Adipose tissue (tissue), 3 donors: ENCODE results near the gene STX2. TPM values are rescaled to one million over a fixed set of nuclear protein-coding genes. Genes with fewer than 3 reads are reported as not detected.
"Not testable (repeated sequence)": the region's sequence is repeated elsewhere in the genome, so short reads cannot be mapped to it uniquely, and the experiment has no call there.

ENCODE experiments used
- H3K27ac ChIP-seq: one replicate; pipeline ENCODE4 v1.5.1; 2013; ENCODE audit warnings: low read depth, low read length
- WGBS, 3 donors: extraction: QIAGEN DNeasy Blood & Tissue Kit; methylation state at CpG; one replicate each; pipeline ENCODE4 v1.1.7; 2013; 5-methylcytosine and 5-hydroxymethylcytosine counted together
- polyA plus RNA-seq, 3 donors: library from polyadenylated mRNA; stranded (reverse); fragments of 200-250 nt; gene quantifications; one replicate each; pipeline ENCODE4 v1.2.3, GENCODE V29; 2013
- donor health status: healthy with polysubstance abuse.
- donor health status: Bipolar disorder and iron deficiency.
- donor health status: healthy.

The STX2 gene
- polyA plus RNA-seq, 3 donors = 5.4 to 14.8 (median 10.9) TPM

DNA sequence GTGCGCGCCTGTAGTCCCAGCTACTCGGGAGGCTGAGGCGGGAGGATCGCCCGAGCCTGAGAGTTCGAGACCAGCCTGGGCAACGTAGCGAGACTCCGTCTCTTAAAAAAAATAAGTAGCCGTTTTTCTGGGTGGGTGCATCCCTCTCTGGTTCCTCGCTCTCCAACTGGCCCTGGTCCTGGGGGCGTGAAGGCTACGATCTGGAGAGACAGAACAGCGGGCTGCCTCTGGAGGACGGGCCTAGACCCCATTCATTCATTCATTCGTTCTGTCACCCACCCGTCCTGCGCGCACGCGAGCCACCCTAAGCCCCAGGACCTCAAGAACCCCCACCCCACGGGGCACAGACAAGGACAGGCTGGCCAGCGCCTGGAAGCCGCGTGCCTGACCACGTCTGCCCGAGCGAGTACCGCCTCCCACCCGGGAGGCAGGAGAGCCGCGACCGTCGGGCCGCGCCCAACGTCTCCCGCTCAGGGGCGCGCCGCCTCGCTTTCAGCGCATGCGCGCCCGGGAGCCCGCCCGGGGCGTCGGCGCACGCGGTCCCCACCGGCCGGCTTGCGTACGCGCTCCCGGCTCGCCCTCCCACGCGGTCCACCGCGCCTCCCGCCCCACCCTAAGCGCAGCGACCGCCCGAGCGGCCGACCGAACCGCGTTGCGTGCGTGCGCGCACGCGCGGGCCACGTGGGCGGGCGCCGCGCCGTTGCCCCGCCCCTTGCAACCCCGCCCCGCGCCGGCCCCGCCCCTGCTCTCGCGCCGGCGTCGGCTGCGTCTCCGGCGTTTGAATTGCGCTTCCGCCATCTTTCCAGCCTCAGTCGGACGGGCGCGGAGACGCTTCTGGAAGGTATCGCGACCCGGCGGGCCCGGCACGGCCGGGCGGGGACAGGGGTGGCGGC, 32.5 kb upstream of the STX2 start, which contains the start of gene RAN:
RAN (plus strand) TSS at position 781 of the 893 bp plus-strand sequence. CDS start 528 bp downstream, outside the sequence.
- H3K27ac ChIP-seq = peak within 1 kb of the TSS; percentile 80
- whole genome bisulfite sequencing, 3 donors = 2 to 5% (median 3%) methylated on average over 86 to 117 of the region's 118 CpGs

DNA sequence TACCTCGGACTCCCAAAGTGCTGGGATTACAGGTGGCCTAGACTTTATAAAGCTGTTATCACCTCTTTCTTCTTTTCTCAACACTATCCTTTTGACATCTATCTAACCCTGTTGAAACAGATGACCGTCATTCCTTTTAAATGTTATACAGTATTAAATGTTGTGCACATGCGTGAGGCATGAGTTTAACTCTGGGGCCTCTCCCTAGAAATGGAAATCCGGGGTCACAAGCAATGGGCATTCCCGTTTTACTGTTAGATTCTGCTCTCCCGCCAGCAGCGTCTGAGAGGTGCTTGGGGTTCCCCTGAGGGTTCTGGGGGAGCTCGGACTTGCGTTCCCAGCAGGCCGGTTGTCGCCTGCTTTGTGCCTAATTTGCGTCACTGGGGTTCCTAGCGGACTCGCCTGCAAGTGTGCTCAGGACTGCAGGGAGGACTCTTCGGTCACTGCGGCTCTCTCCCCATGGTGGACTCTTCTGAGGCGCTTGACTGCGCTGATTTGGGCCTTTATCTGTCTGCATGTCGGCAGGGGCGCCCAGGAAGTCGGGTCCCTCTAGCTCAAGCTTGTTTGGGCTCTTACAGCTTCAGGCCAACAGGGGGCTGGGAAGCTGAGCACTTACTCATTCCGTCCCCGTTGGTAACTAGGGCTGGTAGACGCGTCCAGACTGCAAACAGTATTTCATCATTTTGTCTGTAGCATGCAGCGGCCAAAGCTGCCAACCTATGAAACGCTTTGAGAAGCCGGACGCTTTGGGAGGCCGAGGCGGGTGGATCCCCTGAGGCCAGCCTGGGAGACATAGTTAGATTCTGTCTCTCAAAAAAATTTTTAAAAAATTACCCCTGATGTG, 31.6 kb upstream of the STX2 start:
- 43 to 48% (median 48%) methylated on average over 31 of the region's 31 CpGs for WGBS, 3 donors
- no peak overlapping the region for H3K27ac ChIP-seq

DNA sequence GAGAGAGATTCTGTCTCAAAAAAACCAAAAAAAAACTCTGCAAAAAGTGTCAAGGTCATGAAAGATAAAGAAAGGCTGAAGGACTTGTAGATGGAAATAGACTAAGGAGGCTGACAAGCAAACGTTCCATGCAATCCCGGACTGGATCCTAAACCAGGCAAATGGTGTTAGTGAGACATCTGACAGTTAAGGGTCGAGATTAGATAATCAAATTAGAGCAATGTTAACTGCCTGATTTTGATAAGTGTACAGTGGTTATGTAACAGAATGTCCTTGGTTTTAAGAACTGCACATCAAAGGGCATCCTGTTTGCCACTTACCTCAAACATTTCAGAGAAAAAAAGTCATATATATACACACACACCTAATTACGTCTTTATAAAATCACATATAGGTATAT, 29.4 kb upstream of the STX2 start:
- 25 to 66% (median 59%) methylated on average over 4 of the region's 4 CpGs for WGBS, 3 donors
- no peak overlapping the region for H3K27ac ChIP-seq

DNA sequence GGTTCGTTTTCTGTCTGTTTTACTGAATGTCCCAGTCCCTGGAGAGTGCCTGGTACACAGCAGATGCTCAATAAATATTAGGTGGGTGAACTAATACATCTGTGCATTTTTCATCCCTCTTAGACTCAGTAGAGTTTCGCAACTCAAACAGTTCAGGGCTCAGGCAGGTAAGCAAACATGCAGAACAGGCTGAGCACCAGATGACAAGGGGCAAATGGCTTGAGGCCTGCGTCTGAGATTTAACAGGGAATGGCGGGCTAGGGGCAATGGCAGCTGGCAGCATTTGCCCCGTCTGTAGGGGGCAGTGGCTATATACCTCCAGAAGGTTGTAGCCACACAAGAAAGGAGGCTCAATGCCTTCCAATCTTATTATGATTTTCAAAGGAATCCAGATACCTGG, 24.2 kb upstream of the STX2 start:
- 68 to 83% (median 79%) methylated on average over 5 of the region's 5 CpGs for WGBS, 3 donors
- no peak overlapping the region for H3K27ac ChIP-seq

DNA sequence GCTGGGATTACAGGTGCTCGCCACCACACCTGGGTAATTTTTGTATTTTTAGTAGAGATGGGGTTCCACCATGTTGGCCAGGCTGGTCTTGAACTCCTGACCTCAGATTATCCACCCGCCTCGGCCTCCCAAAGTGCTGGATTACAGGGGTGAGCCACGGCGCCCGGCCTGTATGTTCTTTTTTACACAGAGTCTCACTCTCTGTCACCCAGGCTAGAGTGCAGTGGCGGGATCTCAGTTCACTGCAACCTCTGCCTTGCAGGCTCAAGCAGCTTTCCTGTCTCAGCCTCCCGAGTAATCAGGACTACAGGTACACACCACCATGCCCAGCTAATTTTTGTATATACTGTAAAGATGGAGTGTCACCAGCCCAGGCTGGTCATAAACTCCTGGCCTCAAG, 23.7 kb upstream of the STX2 start:
- 95 to 99% (median 95%) methylated on average over 8 of the region's 8 CpGs for WGBS, 3 donors
- H3K27ac ChIP-seq = not testable (repeated sequence)

DNA sequence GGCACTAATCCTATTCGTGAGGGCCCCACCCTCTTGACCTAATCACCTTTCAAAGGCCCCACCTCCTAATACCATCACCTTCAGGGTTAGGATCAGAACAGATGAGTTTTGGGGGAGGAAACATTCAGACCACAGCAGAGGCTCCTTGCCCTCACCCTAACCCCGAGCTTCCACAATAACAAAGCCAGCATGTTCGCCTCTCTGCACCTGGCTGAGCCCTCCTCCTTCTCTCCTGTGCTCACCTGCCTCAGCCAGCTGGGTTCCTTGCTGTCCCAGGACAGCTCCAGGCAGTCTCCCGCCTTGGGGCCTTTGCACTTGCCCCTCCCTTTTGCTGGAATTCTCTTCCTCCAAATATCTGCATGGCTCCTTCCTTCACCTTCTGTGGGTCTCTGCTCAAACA, 23.1 kb upstream of the STX2 start:
- no peak overlapping the region for H3K27ac ChIP-seq

DNA sequence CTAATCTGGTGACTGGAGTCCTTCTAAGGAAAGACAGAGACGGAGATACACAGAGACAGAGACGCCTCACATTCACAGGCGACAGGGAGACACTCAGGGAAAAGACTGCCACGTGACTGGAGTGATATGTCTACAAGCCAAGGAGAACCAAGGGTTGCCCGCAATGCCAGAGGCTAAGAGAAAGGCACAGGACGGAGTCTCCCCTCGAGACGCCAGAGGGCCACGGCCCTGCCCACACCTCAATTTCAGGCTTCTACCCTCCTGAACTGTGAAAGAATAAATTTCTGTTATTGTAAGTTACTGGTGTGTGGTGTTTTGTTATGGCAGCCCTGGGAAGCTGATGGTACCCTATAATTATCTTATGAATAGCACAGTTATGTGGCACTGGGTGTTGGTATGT, 21.3 kb upstream of the STX2 start:
- WGBS, 3 donors = 90 to 95% (median 91%) methylated on average over 9 of the region's 9 CpGs
- no peak overlapping the region for H3K27ac ChIP-seq

More for the DNA sequence above, 23.1 kb upstream of the STX2 start:
- 84 to 95% (median 91%) methylated on average over 4 of the region's 4 CpGs for WGBS, 3 donors

DNA sequence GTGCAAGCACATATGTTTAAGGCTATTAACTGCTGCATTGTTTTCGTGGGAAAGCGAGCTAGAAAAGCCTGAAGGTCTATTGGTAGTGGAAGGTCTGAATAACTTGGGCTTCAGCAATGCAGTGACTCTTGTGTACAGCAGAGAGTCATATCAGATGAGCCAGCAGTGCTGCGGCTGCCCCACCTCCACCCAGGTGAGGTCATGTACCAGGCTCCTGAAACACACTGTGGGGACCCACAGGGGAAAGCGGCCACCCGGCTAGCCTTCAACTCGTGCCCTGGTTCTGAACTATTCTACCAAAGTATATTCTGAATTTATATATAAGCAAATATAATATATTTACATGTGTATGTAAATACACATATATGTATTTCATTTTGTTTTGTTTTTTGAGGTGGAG, 20.1 kb upstream of the STX2 start:
- H3K27ac ChIP-seq = no peak overlapping the region
- WGBS, 3 donors = 79 to 96% (median 90%) methylated on average over 6 of the region's 6 CpGs

DNA sequence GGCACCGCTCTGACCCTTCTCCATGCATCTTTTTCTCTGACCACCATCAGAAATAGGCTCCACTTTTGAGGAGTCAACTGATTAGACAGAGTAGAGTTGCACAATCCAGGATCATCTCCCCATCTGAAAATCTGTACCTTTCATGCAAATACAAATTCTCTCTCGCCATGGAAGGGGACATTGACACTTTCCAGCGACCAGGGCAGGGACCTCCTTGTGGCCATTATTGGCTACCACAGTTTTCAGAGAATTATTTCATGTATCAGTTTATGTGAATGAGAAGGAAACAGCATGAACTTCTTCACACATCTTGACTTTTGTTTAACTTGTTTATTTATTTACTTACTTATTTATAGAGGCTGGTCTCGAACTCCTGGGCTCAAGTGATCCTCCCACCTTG, 19.0 kb upstream of the STX2 start:
- 86 to 89% (median 86%) methylated on average over 4 of the region's 4 CpGs for WGBS, 3 donors
- H3K27ac ChIP-seq = no peak overlapping the region

DNA sequence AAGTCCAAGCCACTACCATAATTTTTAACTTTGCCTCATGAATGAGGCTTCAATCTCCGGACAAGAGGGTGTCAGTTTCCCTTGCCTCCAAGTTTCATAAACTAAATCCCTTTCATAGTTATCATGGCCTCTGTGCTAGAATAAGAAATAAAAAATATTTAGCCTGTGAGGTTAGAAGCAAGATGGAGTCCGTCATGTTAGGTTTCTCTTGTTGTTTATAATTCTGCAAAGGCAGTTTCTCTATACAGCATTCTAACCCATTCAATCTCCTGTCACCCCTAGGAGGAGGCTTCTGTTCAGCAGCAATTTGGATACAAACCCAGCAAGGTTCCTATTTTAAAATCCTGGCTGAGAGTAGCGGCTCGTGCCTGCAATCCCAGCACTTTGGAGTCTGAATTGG, 17.0 kb upstream of the STX2 start:
- no peak overlapping the region for H3K27ac ChIP-seq
- 77 to 83% (median 81%) methylated on average over 4 of the region's 4 CpGs for WGBS, 3 donors

DNA sequence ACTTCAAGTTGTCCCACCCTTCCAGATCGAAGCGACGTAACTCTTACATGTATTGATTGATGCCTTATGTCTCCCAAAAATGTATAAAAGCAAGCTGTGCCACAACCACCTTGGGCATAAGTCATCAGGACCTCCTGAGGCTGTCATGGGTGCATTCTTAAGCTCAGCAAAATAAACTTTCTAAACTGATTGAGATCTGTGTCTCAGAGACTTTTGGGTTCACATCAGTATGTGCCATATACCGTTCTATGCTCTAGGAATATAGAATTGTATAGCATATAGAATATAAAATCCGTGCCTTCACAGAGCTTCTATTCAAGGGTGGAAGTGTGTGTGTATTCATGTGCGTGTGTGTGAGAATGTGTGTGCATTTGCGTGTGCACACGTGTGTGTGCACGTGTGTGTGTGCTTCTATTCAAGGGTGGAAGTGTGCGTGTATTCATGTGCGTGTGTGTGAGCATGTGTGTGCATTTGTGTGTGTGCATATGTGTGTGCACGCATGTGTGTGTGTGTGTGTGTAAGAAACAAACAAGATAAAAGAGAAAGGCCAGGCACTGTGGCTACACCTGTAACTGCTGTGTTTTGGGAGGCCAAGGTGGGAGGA, 11.5 kb upstream of the STX2 start:
- H3K27ac ChIP-seq = no peak overlapping the region
- 64 to 86% (median 82%) methylated on average over 12 of the region's 12 CpGs for WGBS, 3 donors

DNA sequence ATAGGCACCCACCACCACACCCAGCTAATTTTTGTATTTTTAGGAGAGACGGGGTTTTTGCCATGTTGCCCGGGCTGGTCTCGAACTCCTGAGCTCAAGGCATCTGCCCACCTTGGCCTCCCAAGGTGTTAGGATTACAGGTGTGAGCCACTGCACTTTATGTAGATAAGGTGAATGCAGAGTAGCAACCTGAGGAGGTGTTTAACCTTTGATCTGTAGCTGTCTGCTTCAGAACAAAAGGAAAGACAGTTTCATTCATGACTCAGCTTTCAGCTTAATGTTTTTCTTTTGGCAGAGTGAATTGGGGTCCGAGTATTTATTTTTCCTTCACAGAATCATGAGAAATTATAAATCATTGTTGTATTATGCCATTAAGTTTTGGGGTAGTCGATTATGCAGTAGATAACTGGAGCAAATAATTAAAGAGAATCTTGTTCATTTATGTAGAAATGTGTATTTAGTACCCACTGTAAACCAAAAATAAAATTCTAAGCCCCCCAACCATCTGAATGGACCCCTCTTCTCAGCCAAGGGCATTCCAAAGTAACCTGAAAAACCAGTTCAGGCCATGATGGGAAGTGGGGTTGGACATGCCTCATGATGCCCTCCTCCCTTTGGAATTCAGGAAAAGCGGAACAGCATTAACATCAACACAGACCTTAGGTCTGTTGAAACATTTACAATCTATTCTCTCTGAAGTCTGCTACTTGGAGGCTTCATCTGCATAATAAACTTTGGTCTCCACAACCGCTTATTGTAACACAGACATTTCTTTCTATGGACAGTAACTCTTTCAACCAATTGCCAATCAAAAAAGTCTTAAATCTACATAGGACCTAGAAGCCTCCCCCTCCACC, 10.7 kb upstream of the STX2 start:
- no peak overlapping the region for H3K27ac ChIP-seq
- WGBS, 3 donors = 28 to 76% (median 71%) methylated on average over 7 of the region's 7 CpGs

DNA sequence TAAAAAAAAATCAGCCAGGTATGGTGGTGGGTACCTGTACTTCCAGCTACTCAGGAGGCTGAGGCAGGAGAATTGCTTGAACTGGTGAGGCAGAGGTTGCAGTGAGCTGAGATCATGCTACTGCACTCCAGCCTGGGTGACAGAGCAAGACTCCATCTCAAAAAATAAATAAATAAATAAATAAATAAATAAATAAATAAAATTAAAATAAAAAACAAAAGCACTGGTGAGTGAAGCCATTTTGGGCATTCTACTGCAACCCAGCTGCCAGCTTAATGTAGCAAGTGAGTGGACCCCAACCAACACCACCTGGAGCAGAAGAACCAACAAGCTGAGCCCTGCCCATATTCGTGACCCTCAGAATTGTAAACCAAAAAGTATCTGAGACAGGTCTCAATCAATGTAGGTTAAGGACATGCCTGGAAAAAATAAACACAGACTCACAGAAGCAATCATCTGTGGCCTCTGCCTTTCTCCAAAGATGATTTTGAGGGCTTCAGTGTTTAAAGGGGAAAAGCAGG, 9.8 kb upstream of the STX2 start:
- WGBS, 3 donors = 76 to 100% (median 100%) methylated on average over 1 of the region's 1 CpG
- H3K27ac ChIP-seq = not testable (repeated sequence)

DNA sequence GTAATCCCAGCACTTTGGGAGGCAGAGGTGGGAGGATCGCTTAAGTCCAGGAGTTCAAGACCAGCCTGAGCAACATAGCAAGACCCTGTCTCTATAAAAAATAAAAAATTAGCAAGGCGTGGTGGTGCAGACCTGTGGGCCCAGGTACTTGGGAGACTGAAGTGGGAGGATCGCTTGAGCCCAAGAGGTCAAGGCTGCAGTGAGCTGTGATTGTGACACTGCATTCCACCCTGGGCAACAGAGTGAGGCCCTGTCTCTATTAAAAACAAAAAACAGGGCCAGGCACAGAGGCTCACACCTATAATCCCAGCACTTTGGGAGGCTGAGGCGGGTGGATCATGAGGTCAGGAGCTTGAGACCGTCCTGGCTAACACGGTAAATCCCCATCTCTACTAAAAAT, 9.1 kb upstream of the STX2 start:
- WGBS, 3 donors = 92 to 96% (median 95%) methylated on average over 6 of the region's 6 CpGs
- H3K27ac ChIP-seq = not testable (repeated sequence)

DNA sequence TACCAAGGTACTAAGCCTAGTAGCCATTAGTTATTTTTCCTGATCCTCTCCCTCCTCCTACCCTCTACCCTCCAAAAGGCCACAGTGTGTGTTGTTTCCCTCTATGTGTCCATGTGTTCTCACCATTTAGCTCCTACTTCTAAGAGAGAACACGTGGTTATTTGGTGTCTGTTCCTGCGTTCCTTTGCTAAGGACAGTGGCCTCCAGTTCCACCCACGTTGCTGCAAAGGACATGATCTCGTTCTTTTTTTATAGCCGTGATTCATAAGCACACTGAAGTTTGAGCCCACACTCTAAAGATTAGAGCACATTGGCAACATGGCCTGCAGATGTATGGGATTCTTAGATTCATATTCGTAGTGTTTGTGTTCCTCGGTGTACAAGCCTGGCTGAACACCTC, 8.1 kb upstream of the STX2 start:
- 63 to 77% (median 71%) methylated on average over 7 of the region's 7 CpGs for whole genome bisulfite sequencing, 3 donors

DNA sequence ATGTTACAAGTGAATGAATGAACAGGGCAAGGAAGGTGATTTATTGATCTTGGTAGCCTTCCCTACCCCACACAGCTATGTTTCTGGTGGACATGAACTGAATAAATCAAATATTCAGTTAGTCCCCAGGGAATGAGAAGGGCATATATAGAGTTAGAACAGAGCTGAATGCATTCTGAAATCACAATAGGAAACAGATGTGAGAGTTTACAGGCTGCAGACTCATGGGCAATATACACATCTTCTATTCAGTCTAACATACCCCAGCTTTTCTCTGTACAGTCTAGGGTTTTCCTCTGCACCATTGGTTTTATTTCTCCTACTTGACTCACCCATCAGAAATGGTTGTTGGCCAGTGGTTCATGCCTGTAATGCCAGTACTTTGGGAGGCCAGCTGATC, 7.3 kb upstream of the STX2 start:
- H3K27ac ChIP-seq = no peak overlapping the region

More for the DNA sequence above, 8.1 kb upstream of the STX2 start:
- no peak overlapping the region for H3K27ac ChIP-seq

DNA sequence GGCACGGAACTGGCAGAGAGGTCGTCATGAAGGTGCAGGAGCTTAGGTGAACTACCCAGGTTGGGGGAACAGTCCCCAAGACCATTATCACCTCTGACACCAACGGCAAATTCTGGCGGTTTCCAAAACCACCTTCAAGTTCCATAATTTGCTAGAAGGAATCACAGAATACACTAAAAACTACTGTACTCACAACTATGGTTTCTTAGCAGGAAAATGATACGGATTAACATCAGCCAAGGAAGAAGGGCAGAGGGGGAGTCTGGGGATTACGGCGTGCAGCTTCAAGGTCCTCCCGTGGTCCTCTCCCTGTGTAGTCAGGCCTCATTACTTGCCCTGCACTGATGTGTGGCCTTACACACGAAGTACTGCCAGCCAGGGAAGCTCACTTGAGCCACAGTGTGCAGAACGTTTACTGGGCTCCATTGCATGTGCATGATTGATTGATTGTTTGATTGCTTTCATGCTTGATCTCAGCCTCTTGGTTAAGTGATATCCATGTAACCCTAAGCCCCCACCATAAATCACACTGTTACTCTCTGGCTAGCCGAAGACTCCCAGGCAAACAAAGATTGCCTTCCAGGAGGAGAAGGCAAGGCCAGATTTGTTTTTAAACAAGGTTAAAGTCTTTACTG, 837 bp upstream of the STX2 start:
- WGBS, 3 donors = 43 to 70% (median 67%) methylated on average over 11 of the region's 11 CpGs
- H3K27ac ChIP-seq = no peak overlapping the region
